GM19438 (cell line): ENCODE results near the gene DHX57.
"Not testable (repeated sequence)": the region's sequence is repeated elsewhere in the genome, so short reads cannot be mapped to it uniquely, and the experiment has no call there.

Experiments
- ATAC-seq: cut with Tn5 transposase; IDR thresholded peaks from one replicate; pipeline ENCODE4 v1.9.1; 2021; ENCODE audit warnings: low read depth; ENCODE audit not compliant: unreplicated experiment

DHX57 gene

GRCh38 chr2:38797953-38798352 is 77.8 kb downstream of the DHX57 start:
- no peak for ATAC-seq

DNA sequence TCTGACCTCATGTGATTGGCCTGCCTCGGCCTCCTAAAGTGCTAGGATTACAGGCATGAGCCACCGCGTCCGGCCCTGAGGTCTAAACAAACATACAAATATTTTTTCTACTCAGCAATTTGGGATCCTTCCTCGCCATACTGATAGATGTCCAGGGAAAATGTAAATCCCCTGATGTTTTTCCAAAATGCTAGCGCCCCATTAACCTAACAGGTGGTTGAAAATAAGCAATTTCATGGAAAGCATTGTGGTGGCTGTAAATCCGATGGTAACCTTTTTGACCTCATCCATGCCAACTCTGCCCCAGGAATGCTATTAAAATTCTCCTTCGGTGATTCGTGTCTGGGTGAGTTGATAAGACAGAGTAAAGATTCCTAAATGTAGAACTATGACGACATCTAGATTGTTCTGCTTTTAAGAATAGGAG is 78.5 kb downstream of the DHX57 start:
- no peak for ATAC-seq

GRCh38 chr2:38795016-38795415 is 80.7 kb downstream of the DHX57 start:
- not testable (repeated sequence) for ATAC-seq

DNA sequence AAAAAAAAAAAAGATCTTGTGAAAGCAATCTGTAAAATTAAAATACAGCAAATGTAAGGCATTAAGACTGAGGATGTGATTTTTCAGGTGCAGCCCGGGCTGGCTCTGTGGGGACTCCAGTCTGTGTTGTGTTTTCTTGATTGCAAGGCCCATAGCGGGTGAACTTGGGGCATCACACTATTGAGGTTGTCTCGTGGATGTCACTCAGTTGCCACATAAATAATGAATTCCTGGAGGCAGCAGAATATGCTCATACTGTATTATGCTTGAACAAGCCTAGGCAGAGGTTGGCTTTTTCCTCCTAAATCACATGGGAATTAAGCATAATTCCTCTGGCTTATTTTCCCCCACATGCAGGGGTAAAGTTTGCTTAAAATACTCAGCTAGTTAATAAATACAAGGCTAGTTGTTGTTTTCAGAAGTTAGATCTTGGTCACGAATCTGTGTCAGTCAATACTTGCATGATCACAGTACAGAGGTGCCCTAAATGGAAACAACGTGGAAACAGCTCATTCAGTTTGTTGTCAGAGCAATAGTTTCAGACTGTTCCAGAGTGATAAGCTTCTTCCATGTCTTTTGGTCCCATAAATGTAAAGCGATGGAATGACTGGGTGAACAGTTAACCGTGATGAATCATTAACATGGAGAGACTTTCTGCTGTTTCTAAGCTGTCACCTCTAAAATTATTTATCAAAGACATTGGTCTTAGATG is 81.3 kb downstream of the DHX57 start:
- ATAC-seq, result no peak

DNA sequence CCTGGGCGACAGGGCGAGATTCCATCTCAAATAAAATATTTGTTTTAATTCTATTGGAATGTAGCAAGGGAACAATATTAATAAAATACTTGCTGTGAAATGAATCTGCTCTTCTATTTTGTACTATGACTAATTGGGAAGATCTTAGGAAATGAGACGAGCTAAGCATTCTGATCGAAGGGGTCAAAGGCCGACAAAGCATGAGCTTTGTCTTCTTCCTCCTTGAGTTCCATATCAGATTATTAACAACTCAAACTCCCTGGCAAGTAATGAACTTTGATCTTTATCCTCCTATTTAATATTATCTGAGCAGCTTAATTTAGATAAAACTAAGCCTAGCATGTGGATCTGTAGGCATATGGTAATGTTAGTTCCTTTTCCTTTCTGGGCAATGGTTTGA is 82.2 kb downstream of the DHX57 start:
- ATAC-seq, result no peak

GRCh38 chr2:38792751-38793150 is 83.0 kb downstream of the DHX57 start:
- ATAC-seq, result no peak

DNA sequence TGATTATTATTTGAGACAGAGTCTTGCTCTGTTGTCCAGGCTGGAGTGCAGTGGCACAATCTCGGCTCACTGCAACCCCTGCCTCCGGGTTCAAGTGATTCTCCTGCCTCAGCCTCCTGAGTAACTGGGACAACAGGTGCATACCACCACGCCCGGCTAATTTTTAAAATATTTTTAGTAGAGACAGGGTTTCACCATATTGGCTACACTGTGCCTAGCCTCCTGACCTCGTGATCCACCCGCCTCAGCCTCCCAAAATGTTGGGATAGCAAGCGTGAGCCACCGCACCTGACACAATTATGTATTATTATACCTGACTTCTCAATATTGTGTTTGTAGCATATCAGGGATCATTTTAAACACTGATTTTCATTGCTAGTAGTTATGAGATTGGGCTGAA is 83.4 kb downstream of the DHX57 start:
- ATAC-seq, result not testable (repeated sequence)

DNA sequence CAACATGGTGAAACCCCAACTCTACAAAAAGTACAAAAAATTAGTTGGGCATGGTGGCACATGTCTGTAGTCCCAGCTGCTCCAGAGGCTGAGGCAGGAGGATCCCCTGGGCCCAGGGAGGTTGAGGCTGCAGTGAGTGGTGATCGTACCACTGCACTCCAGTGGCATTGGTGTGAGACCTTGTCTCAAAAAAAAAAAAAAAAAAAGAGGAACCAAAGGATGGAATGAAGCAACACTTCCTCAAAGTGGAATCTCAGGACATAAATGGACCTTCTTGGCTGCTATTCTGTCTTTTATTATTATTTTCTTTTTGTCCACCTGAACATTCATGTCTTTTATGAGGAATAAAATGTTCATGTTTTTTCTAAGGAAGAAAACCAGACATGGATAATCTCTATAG is 84.0 kb downstream of the DHX57 start:
- no peak for ATAC-seq

- ATAC-seq, result no peak
Observed at GRCh38 chr2:38789691-38790090, 86.0 kb downstream of the DHX57 start.

DNA sequence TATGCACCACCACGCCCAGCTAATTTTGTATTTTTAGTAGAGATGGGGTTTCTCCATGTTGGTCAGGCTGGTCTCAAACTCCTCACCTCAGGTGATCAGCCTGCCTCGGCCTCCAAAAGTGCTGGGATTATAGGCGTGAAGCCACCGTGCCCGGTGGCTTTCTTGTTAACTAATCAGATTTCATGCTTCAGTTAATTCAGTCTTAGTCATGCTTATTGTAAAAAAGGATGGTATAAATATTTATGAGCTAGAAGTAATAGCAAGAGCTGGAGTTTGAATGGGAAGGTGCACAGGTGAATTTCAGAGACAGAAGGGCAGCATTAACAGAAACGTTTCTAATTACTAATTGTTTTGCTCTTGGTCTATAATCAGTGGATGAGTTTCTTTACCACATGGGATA is 87.4 kb downstream of the DHX57 start:
- no peak for ATAC-seq

DNA sequence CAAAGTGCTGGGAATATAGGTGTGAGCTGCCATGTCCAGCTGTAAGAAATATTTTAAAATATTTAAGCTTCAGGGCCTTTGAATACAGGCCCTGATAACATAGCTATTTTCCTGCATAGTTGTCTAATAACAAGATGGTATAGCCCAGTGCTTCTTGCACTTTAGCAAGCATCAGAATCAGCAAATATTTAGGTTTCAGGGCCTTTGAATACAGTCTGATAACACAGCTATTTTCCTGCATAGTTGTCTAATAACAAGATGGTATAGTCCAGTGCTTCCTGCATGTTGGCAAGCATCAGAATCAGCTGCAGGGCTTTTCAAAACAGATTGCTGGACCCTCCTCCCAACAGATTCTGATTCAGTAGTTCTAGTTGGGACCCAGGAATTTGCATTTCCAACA is 92.1 kb downstream of the DHX57 start:
- no peak for ATAC-seq

DNA sequence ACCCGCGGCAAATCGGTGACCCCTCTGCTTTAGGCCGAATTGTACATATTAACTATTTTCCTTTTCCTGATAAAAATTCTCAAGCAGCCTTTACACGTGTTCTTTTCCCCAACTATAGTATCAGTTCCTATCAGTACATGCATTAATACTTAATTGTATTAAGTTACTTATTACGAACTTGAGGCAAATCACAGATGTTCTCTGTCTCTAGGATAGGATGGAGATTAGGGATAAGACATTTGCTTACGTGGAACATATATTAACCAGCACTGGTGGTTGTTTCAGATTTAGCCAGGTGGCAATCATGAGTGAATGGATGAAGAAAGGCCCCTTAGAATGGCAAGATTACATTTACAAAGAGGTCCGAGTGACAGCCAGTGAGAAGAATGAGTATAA is 97.0 kb downstream of the DHX57 start:
- ATAC-seq, result no peak

DNA sequence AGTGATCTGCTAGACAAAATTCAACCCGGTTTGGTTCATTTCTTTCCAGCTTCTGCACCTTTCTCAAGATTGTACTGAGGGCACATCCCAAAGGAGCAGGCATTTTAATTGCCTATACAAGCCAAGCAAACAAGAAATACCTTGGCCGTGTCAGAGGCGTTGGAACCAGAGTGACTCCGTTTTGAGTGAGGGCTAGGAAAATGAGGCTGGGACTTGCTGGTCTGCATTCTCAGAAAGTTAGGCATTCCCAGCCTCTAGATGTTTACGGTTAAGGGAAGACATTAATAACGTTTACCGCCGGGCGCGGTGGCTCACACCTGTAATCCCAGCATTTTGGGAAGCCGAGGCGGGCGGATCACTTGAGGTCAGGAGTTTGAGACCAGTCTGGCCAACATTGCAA is 99.2 kb downstream of the DHX57 start:
- ATAC-seq, result no peak

DNA sequence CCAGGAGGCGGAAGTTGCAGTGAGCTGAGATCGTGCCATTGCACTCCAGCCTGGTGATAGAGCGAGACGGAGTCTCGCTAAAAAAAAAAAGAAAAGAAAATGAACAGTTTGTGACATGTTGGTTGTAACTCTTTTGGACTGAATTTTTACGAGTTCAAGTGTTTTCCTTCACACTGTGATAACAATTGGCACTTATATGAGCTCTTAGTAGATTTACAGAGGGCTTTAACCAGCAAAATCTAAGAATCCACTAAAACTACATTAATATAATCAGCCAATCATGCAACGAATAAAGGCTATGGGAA is 99.9 kb downstream of the DHX57 start:
- ATAC-seq, result no peak

DNA sequence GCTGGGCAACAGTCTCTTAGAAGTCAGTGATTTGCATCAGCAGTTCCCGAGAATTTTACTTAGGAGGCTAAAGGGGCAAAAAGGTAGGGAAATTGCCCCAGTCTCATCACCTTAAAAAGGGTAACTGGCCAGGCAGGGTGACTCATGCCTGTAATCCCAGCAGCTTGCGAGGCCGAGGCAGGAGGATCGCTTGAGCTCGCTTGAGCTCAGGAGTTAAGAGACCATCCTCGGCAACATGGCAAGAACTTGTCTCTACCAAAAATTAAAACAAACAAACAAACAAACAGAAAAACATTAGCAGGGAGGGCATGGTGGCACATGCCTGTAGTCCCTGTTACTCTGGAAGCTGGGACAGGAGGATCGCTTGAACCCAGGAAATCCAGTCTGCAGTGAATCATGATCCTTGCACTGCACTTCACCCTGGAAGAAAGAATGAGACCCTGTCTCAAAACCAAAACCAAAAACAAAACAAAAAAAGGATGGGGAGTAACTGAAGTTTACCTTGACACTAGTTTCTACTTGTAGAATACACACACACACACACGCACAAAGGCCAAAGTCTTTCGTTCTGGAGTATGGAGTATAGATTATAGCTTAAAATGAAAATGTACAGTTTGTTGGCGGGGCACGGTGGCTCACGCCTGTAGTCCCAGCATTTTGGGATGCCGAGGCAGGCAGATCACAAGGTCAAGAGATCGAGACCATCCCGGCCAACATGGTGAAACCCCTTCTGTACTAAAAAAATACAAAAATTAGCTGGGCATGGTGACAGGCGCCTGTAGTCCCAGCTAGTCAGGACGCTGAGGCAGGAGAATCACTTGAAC is 100.4 kb downstream of the DHX57 start:
- no peak for ATAC-seq

- no peak for ATAC-seq
Observed at GRCh38 chr2:38771632-38772031, 104.1 kb downstream of the DHX57 start.

DNA sequence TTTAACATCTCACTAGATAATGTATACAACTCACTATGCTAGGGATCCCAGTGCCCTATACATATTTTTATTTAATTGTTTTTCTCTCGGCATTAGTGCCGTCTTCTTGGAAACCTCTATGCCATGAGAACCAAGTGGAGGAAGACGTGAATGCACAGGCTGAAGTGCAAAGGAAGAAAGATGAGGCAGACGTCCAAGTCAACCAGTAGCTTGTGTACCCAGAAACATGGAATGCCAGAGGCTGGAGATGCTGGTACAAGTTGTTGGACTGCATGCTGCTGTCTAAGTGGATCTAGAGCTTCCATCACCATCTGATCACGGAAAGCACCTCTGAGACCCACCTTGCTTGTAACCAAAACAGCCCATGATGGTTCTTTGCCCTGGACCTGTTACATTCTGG is 110.2 kb downstream of the DHX57 start:
- no peak for ATAC-seq

DNA sequence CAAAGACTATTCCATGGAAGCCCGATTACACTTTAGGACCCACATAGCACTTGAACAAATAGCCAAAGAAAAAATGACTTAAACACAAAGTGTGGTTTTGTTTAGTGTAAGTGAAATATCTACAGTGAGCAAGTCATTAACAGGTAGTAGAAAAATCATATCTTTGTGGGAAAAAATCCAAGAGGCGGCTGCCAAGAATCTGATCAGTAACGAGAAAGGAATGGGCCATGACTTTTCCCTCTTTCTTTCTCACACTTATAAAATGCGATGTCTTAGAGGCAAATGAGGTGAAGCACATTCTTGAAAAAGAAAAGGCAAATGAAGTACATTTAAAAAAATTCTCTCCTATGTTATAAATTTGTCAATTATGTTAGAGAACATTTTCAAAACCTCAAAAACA is 110.6 kb downstream of the DHX57 start:
- ATAC-seq, result no peak

DNA sequence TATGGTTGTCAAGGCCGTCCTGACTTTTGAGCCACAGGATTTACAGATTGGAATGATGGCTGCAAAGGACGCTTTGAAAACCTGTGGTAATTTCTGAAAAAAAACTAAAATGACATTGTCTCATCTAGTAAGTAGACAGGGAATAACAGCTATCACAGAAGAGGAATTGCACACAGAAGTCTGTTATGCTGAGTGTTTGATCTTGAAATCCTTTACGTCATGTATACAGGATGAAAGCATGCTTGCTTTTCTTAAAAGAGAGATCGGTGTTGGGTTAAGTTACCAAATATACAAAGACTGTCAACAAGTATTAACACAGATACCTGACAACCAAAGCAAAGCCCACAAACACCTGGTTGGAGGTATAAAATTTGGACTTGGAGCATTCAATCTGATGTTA is 112.0 kb downstream of the DHX57 start:
- ATAC-seq, result no peak

GRCh38 chr2:38763228-38763627 is 112.5 kb downstream of the DHX57 start:
- no peak for ATAC-seq

DNA sequence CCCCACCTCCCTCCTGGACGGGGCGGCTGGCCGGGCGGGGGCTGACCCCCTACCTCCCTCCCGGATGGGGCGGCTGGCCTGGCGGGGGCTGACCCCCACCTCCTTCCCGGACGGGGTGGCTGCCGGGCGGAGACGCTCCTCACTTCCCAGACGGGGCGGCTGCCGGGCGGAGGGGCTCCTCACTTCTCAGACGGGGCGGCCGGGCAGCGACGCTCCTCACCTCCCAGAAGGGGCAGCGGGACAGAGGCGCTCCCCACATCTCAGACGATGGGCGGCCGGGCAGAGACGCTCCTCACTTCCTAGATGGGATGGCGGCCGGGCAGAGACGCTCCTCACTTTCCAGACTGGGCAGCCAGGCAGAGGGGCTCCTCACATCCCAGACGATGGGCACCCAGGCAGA is 119.8 kb downstream of the DHX57 start:
- not testable (repeated sequence) for ATAC-seq

GRCh38 chr2:38754506-38754905 is 121.2 kb downstream of the DHX57 start:
- ATAC-seq, result no peak
